GM21786 (cell line): ENCODE data around the gene EPHB1.

Experiments used
- ATAC-seq: cut with Tn5 transposase; IDR thresholded peaks from one replicate; pipeline ENCODE4 v1.9.1; 2021; ENCODE audit not compliant: unreplicated experiment

EPHB1 gene

DNA sequence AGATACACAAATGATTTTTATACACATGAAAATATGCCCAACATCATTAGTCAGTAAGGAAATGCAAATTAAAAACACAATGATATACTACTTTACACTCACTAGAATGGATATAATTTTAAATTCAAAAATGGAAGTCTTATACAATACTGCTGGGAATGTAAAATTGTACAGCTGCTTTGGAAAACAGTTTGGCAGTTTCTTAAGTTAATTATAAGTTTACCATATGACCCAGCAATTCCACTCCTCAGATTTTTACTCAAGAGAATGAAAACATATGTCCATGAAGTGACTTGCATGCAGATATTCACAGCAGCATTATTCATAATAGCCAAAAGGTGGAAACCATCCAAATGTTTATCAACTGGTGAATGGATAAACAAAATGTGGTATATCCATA, 281.3 kb downstream of the EPHB1 start:
- ATAC-seq: no peak

DNA sequence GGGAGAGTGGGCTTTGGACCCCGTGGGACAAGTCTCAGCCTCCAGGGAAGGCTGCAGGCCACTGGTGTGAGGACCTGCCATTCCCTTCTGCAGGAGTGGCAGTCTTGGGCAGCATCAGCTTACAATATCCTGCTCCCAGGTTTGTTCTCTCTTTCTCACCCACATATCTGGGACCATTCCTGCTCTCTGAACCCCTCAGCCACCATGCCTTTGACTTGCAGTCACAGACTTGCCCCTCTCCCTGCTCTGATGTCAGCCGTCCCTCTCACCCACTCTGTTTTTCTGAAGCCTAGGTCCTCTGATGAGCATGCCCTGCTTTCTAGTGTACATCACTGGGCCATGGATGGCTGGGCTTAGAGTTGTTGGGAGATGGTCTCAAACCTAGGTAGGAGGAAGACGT, 282.1 kb downstream of the EPHB1 start:
- no peak for ATAC-seq

DNA sequence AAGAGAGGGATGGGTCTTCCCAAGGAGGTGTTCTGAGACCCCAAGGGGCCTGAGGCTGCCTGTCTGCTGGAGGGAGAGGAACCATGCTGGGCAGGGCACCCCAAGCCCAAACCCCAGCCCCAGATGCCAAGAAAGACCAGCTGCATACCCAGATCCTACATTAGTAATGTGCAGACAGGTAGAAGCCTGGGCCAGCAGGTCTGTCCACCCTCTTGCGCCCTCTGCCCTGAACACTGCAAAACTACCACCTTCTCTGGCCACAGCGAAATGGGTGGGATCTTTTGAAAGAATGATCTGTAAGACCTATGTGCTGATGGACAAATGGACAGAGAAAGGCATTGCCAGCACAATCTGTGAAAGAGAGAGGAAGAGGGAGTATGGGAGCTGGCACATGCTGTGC, 283.2 kb downstream of the EPHB1 start:
- no peak for ATAC-seq

DNA sequence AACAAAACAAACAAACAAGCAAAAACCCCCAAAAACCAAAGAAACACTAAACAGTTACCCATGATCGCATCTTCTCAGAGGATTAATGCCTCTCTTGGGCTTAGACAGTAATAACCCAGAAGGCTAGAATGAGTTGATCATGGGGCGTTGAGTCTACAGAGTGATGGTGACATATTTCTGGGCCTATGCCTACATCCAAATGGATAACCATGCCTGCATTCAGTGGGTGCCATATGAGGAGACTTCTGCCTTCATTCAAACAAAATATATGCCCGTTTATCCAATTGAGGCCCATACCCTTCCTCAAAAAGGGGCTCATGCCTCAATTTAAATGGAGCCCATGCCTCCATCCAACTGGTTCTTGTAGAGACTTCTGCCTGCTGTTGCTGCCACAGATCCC, 284.0 kb downstream of the EPHB1 start:
- ATAC-seq: no peak

DNA sequence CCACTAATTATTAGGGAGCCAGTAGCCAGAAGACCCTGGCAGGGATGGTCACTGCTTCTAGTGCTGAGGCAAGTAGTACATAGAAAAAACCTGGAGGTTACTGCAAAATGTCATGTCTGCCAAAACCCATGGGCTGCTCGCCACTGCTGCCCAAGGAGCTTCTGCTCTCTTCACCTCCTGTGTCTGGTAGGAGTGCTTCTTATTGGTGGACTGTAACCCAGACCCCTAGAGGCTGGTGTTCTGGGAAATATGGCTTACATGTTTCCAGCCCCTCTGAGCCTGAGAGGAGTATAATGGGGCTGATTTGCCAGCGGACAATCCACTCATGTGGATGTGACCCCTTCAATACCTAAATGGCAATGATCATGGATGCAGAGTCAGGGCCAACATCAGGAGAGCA, 286.4 kb downstream of the EPHB1 start:
- ATAC-seq: no peak

DNA sequence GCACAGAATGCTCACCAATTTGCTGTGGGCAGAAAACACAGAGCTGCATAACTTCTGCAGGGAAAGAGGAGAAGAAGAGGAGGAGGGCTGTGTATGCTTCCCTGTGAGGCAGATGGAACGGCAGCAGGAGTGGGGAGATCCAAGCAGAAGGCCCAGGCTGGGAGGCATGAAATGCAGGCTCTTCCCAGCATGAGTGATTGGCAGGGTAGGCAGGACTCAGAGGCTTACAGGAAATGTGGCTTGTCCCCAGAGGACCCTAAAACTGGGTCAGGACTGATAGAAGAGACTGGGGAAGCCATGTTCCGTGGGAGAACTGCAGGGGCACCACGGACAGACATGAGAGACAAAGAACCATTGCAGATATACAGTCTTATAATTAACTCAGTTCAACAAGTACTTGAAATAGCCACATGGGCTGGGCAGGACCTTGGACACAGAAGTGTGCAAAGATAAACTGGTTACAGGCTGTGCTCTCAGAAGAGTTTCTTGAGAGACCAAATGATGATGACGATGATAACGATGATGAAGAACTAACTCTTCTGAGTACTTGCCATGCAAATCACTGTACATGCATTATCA, 286.9 kb downstream of the EPHB1 start:
- no peak for ATAC-seq

DNA sequence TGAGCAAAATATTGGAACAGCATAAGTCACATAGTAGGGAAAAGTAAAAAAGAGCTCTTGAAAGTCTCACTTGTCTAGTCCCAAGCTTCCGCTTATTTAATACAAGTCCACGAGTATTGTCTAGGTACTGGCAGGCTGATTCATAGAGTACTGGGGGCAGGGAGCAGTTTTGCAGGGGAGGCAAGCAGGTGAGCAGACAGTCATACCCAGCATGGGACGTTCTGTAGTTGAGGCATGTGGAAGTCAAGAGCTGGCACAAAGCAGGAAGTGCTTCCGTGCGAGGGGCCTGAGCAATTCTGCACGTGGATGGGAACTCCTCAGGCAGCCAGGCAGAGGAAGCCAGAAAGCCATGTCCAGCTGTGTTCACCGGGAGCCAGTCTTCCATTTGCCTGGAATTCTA, 287.6 kb downstream of the EPHB1 start:
- ATAC-seq: no peak

DNA sequence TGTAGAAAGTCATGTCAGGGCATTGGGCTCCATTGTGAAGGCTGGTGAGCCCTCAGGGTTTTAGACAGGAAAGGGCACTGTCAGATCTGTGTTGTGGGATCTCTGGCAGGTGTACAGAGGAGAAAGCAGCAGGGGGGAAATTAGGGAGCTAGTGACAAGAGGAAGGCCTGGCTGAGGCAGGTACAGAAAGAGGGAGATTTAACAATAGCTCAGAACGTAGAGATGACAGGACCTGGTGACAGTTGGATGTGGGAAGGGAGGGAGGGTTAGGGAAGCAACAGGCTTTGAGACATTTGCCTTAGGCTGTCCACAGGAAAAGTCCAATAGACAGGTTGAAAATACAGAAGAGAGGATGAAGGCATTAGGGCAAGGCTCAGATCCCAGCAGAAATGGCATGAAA, 288.1 kb downstream of the EPHB1 start:
- no peak for ATAC-seq

DNA sequence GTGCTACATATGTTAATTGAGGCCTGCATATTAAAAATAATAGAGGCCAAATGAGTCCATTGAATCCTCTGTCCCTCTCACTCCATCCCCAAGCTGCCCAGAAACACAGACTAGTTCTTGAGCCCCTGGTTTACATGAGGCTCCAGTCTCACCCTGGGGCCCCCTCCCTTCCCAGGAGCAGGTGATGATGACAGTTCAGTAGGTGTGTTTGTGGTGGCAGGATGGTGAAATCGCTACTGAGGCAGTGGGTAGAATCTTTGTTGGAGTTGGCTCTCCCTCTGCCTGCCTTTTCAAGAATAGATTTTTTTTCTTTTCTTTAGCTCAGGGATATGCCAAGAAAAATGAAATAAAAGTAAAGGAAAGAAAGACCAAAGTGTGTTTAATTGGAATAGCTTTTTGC, 288.7 kb downstream of the EPHB1 start:
- no peak for ATAC-seq

DNA sequence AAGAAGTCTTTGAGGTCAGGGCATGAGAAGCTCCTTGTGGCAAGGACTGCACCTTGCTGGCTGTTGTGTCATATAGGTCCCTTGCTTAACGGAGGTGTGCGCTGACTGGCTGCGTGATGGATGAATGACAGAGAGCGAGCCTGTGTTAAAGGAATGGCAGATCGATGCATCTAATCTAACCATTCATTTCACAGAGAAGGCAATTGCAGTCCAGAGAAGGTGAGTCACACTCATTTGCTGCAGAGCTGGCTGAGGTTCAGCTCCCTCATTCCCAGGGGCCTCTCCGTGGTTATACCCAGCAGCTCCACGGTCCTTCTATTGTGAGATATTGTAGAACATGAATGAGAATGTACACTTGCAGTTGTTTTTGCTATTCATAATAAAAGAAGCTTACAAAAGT, 289.3 kb downstream of the EPHB1 start:
- ATAC-seq: no peak

DNA sequence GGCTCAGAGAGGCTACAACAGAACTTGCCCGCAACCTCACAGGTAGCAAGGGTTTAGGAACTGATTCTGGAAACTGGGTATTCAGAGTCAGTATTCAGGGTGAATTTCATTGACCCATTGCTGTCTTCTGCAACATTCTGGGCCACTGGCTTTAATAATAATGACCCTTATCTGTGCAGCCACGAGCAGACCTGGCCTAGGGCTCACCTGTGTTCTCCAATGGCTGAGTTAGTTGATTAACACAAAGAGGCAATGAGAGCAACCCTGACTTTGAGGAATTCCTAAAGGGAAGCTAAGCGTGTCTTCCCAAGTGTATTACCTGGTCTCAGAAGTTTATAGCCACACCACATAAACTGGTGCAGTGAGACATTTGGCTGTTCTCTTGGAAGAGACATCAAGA, 289.9 kb downstream of the EPHB1 start:
- ATAC-seq: no peak

DNA sequence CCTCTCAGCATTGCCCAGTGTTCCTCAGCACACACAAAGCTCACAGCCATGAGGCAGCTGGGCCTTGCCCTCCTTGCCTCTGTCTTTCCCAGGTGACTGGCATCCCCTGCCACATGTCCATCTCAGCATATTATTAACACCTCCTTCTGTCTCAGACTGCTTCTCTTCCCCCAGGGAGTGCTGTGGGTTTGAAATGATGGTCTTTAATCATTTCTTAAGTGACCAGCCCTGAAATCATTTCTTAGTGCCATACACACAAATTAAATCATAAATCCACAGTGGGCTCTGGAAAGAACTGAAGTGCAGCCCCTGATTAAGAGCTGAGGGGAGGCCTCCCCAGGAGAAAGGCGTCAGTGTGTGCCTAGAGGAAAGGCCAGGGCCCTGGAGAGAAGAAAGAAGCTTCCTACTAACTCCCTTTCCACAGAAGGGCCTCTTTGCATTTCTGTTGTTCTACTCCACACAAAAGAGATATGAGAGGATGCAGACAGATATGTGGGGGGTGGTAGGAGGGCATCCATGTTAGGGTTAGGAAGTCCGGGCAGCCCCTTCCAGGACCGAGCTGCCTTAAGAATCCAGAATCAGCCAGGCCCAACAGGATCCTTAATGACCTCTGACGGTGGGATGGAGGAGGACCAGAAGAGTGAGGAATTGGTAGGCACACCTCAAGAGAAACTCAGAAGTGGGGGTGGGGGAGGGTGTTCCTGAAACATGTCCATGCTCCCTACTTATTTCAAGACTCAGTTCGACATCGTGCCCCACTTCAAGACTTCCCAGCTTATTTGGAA, 290.8 kb downstream of the EPHB1 start:
- ATAC-seq: no peak

DNA sequence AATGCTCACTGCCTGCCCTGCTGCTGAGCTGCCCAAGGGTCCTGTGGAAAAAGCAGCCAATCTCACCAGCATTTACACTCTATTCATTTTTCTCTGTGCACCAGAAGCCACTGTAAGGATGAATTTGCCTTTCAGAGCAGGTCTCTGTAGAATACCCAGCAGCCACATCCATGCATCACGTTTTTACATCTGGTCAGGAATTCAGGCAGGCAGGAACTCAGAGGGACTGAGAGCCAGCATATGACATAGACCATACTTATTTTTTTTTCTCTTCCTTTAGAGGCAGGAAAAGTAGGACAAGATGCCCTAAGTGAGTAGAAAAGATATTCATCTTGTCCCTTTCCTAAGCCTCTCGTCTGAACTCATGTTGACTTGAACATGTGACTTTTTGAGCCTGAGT, 292.7 kb downstream of the EPHB1 start:
- ATAC-seq: no peak

DNA sequence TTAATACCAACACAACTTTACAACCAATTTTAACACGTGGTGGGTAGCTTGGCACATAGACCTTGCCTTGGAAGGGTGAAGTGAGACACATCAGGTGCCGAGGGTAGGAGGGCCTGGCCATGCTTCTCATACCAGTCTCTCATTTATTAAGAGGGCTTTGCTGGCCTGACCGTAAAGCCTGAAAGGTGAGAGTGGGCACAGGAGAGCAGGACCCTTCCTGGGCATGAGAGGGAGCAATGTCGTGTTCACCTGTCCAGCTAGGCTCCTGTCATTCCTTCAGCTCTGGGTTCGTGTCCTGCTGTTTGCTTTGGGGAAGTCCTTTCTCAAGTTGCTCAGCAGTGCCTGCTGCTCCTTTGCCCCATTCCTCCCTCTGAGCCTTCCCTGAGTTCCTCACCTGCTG, 294.4 kb downstream of the EPHB1 start:
- ATAC-seq: no peak

DNA sequence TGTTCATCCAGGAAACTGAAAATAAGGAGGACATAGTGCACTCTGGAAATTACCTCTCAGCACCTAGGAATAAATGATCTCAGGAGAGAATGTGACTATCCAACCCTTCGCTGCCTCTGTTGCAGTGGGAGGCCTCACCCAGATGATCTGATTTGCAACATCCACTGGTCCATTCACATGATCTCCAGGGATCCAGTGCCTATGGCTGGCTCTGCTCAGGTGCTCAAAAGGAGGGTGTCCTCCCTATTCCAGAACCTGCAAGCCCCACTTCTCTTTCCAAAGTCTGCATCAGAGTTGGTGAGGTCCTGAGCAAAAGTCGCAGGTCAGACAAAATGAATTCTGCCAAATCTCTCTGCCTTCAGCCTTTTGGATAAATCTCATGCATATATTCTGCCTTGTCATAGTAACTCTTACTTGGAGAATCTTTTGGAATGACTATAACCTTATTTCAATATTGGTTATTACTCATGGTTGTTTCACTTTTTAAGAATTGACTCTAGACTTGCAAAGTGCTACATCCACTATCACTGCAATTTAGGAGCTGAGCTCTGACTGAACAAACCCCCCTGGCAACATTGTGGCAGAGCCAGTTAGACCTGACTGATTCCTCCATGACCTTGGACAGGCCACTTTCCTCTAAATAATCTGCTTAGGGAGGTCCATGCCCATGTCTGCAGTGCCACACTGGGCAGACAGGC, 295.1 kb downstream of the EPHB1 start:
- ATAC-seq: no peak

DNA sequence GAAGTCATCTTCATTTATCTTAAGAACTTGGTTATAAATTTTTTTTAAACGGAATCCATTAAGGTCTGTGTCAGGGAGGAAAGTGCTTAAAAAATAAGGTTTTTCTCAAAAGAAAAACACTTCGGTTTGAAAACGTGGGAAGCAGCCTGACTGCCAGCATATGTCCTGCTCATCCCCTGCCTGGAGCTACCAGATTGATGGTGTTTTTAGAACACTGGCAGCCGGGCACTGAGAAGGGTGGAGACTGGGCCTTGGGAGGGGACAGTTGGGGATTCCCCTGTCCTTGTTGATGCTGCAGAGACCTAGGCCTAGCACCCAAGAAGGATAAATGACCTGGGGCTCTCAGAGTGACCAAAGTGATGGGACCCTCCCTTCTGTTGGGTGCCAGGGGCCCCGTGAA, 296.9 kb downstream of the EPHB1 start:
- ATAC-seq: no peak

DNA sequence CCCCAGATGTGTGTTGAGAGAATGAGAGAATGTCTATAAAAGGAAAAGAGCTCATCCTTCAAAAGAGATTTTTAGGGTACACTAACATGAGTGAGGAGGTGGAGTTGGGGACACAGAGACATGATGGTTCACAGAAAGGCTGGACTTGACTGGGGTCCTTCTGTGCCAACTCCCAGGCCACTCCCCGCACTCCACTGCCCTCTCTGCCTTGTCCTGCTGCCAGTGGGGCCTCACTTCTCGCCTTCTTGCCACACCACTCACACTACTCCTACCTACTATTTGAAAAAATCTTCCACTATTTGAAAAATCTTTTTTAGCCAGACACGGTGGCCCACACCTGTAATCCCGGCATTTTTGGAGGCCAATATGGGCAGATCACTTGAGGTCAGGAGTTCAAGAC, 298.1 kb downstream of the EPHB1 start:
- no peak for ATAC-seq

DNA sequence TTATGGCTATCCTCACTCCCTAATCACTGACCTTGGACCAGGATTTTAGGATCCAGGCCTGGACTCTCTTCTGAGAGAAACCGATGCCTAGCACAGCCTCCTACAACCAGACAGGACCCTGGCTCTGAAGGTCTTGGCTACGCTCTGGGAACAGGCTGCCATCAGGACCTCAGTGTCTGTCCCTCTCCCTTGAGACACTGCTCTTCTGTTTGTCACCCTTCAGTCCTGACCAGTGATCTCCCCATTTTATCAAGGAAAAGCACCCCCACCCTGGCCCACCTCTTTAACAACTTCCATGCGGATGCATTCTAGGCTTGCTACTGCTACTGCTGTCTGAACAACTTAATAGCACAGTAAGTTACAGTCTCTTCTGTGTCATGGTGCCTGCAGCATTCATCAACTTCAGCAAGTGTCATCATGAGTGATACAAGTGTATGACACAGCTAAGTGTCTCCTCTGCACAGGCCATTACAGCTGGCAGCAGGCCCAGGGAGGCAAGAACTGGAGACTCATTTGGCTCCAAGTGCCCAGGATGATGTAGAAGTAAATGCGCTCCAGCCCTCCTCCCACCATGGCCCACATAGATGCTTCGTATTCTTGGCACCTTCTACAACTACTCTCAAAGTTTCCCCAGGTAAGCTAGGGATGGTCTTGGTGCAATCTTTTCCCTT, 302.4 kb downstream of the EPHB1 start:
- ATAC-seq: no peak

DNA sequence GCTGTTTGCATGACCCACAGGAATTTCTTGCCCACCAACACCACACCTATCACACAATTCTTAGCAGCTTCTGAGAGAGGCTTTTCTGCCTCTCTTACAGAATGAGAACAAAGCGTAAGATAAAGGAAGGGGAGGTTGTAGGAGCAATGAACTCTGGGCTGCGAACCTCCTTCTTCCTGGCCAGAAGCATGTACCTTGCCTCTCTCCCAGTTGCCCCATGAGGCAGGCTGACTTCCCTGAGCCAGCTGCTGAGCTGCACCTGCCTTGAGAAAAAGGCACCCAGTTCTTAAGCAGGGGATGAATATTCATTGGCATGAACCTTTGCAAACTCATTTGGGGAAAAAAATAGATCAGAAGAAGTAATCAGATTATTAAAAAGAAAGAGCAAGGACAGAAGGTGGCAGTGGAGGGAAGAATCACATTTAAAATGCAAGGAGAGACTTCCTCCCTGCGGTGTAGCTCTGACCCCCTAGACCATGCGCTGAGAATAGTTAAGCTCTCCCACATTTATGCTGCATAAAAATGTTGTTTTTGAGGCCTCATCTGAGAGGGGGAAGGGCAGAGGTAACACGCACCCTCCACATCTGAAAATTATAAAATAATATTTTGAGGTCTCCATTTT, 304.8 kb downstream of the EPHB1 start:
- no peak for ATAC-seq

DNA sequence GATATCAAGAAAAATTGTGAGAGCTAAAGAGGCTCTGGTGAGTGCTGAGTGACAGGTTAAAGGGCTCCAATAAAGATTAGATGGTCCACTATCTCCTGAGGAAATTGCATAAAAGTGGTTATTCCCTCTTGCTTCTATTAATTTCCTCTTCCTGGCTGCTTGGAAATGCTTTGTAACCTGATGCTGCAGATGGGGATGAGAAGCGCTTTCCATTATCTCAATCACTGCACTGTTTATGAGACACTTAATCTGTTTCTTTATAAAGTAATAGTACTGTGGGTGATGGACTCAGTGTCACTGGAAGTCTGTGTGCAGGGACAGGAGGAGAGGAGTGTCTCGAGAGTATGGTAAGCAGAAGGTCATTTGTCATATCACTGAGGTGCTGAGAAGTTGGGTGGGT, 305.3 kb downstream of the EPHB1 start:
- no peak for ATAC-seq

DNA sequence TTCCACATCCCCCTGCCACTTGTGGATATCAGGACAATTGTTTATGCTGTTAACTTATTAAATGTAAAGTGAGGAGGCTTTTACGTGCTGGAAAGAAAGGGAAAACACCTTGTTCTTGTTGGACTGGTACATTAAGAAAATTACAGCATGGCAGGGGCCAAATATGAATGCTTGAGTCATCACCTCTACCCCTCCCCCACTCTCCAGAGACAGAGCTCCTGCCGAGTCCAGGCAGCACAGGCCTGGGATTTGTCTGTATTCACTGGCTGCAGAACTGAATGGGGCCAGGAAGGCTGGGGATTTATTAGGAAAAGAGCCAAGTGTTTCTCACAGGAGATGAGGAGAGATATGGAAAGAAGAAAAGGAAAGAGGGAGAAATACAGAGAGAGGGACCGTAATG, 308.9 kb downstream of the EPHB1 start:
- ATAC-seq: no peak
